DOHH2 (cell line): Measurements from ENCODE around the gene FAM131C.

ENCODE experiments used
- H3F3A ChIP-seq: fragments of 200-600 bp; sonication (generic), shearing (Covaris generic); 2 replicates; pipeline ENCODE4 v1.6.0; 2016; ENCODE audit warnings: antibody characterized with exemption, mild to moderate bottlenecking; ENCODE audit not compliant: control insufficient read depth, insufficient read depth
- H3K27ac ChIP-seq: fragments of 200-600 bp; sonication (generic); 2 replicates; pipeline ENCODE4 v1.5.1; 2014; ENCODE audit warnings: low read depth, mild to moderate bottlenecking, low read length, moderate library complexity
- H3K27me3 ChIP-seq: fragments of 200-600 bp; sonication (generic); 2 replicates; pipeline ENCODE4 v1.6.1; 2014; ENCODE audit warnings: mild to moderate bottlenecking, low read length, mixed read lengths; ENCODE audit not compliant: control insufficient read depth
- H3K36me3 ChIP-seq: fragments of 200-600 bp; sonication (generic); 2 replicates; pipeline ENCODE4 v1.6.1; 2014; ENCODE audit warnings: mild to moderate bottlenecking, low read length, moderate library complexity, mixed read lengths; ENCODE audit not compliant: control insufficient read depth
- H3K4me1 ChIP-seq: fragments of 200-600 bp; sonication (generic); 2 replicates; pipeline ENCODE4 v1.6.1; 2014; ENCODE audit warnings: mild to moderate bottlenecking, low read length, mixed read lengths; ENCODE audit not compliant: control insufficient read depth
- H3K4me2 ChIP-seq: fragments of 200-600 bp; sonication (generic); 2 replicates; pipeline ENCODE4 v1.6.0; 2014; ENCODE audit warnings: mild to moderate bottlenecking, low read length, moderate library complexity
- H3K4me3 ChIP-seq: fragments of 200-600 bp; sonication (generic); 2 replicates; pipeline ENCODE4 v1.5.1; 2014; ENCODE audit warnings: mild to moderate bottlenecking, low read length, mixed read lengths
- H3K79me2 ChIP-seq: fragments of 200-600 bp; sonication (generic); 2 replicates; pipeline ENCODE4 v1.6.1; 2014; ENCODE audit warnings: mild to moderate bottlenecking, low read length, mixed read lengths; ENCODE audit not compliant: control insufficient read depth
- H3K9me2 ChIP-seq: fragments of 200-600 bp; sonication (generic); replicated peaks from 2 replicates; pipeline ENCODE4 v1.6.1; 2014; ENCODE audit warnings: mild to moderate bottlenecking, low read length, mixed read lengths; ENCODE audit not compliant: control insufficient read depth
- H3K9me3 ChIP-seq: fragments of 200-600 bp; sonication (generic); 2 replicates; pipeline ENCODE4 v1.6.1; 2014; ENCODE audit warnings: antibody characterized with exemption, low read length, mixed read lengths; ENCODE audit not compliant: control insufficient read depth, insufficient read depth
- H4K20me1 ChIP-seq: fragments of 200-600 bp; sonication (generic); 2 replicates; pipeline ENCODE4 v1.6.0; 2014; ENCODE audit warnings: low read depth, mild to moderate bottlenecking, antibody characterized with exemption, low read length, moderate library complexity; ENCODE audit not compliant: control insufficient read depth, insufficient read depth
- CTCF ChIP-seq: fragments of 200-600 bp; sonication (generic); IDR thresholded peaks from one replicate; pipeline ENCODE4 v1.5.1; 2014; ENCODE audit warnings: antibody characterized with exemption, mild to moderate bottlenecking, low read depth, low read length; ENCODE audit not compliant: poor library complexity, severe bottlenecking
- EZH2phosphoT487 ChIP-seq: fragments of 200-600 bp; sonication (generic); IDR thresholded peaks from 2 replicates; pipeline ENCODE4 v1.6.1; 2017; ENCODE audit warnings: borderline replicate concordance, mild to moderate bottlenecking, antibody characterized with exemption, low read length, moderate library complexity, mixed read lengths

Gene FAM131C

GRCh38 chr1:16088996-16089395 is 15.5 kb upstream of the FAM131C start:
- Histone ChIP-seq H4K20me1 (no peaks in the 10 kb centered on the region), H3K27me3 (peaks cover 9% of the 10 kb centered on the region; the same call in 1 of the 2 replicates), H3K36me3 (no peaks in the 10 kb centered on the region), H3K79me2 (no peaks in the 10 kb centered on the region), H3K4me1 (no peaks in the 10 kb centered on the region), H3K4me3 (no peak overlapping the region), H3K27ac (no peak overlapping the region), H3K9me3 (no peaks in the 10 kb centered on the region), H3K4me2 (no peak overlapping the region), H3K9me2 (no peaks in the 10 kb centered on the region), H3F3A (no peaks in the 10 kb centered on the region)
- TF ChIP-seq EZH2phosphoT487 (no peak), CTCF (no peak)

GRCh38 chr1:16088351-16088911 is 15.0 kb upstream of the FAM131C start:
- H3K9me2 ChIP-seq = no peaks in the 10 kb centered on the region
- no peaks in the 10 kb centered on the region for H3K9me3 ChIP-seq
- H4K20me1 ChIP-seq = no peaks in the 10 kb centered on the region
- peaks cover 9% of the 10 kb centered on the region; the same call in 1 of the 2 replicates for H3K27me3 ChIP-seq
- no peak overlapping the region for H3K4me2 ChIP-seq
- H3K36me3 ChIP-seq = no peaks in the 10 kb centered on the region
- no peaks in the 10 kb centered on the region for H3F3A ChIP-seq
- TF ChIP-seq EZH2phosphoT487 (no peak), CTCF (no peak)
- no peaks in the 10 kb centered on the region for H3K4me1 ChIP-seq
- no peak overlapping the region for H3K4me3 ChIP-seq
- H3K79me2 ChIP-seq = no peaks in the 10 kb centered on the region
- H3K27ac ChIP-seq = no peak overlapping the region

- H3K27ac ChIP-seq = no peak overlapping the region
- no peaks in the 10 kb centered on the region for H3F3A ChIP-seq
Measured at GRCh38 chr1:16087733-16088132, 14.3 kb upstream of the FAM131C start.

More at GRCh38 chr1:16087733-16088132, 14.3 kb upstream of the FAM131C start:
- no peaks in the 10 kb centered on the region for H3K9me2 ChIP-seq
- H3K4me3 ChIP-seq = no peak overlapping the region
- TF ChIP-seq EZH2phosphoT487 (no peak), CTCF (no peak)
- H3K9me3 ChIP-seq = no peaks in the 10 kb centered on the region
- H4K20me1 ChIP-seq = no peaks in the 10 kb centered on the region
- peaks cover 9% of the 10 kb centered on the region; the same call in 1 of the 2 replicates for H3K27me3 ChIP-seq
- no peaks in the 10 kb centered on the region for H3K79me2 ChIP-seq
- H3K4me1 ChIP-seq = no peaks in the 10 kb centered on the region
- H3K36me3 ChIP-seq = no peaks in the 10 kb centered on the region
- H3K4me2 ChIP-seq = no peak overlapping the region
